Neuronal stem cell (in vitro differentiated cells): Measurements from ENCODE around the gene TMPRSS11F.

Experiments
- DNase-seq: peaks from one replicate; pipeline ENCODE4 v3.0.0-alpha.2; 2013; ENCODE audit warnings: low spot score
- H2AFZ ChIP-seq: one replicate; pipeline ENCODE4 v1.6.1; 2013; ENCODE audit warnings: mild to moderate bottlenecking, low read length, inconsistent platforms
- H2AK5ac ChIP-seq: 2 replicates; pipeline ENCODE4 v1.6.1; 2013; ENCODE audit warnings: low read depth, mild to moderate bottlenecking, inconsistent platforms, low read length, moderate library complexity, mixed read lengths
- H2BK120ac ChIP-seq: 2 replicates; pipeline ENCODE4 v1.6.1; 2013; ENCODE audit warnings: low read depth, mild to moderate bottlenecking, inconsistent platforms, low read length, moderate library complexity, mixed read lengths
- H2BK12ac ChIP-seq: one replicate; pipeline ENCODE4 v1.6.1; 2013; ENCODE audit warnings: low read length, inconsistent platforms
- H2BK15ac ChIP-seq: 2 replicates; pipeline ENCODE4 v1.6.1; 2013; ENCODE audit warnings: mild to moderate bottlenecking, low read length, inconsistent platforms, mixed read lengths
- H2BK5ac ChIP-seq: one replicate; pipeline ENCODE4 v1.6.1; 2013; ENCODE audit warnings: inconsistent platforms, mild to moderate bottlenecking, low read length, moderate library complexity
- H3K14ac ChIP-seq: one replicate; pipeline ENCODE4 v1.6.1; 2013; ENCODE audit warnings: low read length, inconsistent platforms
- H3K18ac ChIP-seq: 2 replicates; pipeline ENCODE4 v1.6.1; 2013; ENCODE audit warnings: low read length, inconsistent platforms
- H3K23ac ChIP-seq: 2 replicates; pipeline ENCODE4 v1.6.1; 2013; ENCODE audit warnings: low read depth, mild to moderate bottlenecking, mixed read lengths, low read length, inconsistent platforms; ENCODE audit not compliant: poor library complexity
- H3K27ac ChIP-seq: replicated peaks from 3 replicates; pipeline ENCODE4 v1.5.1; 2013; ENCODE audit warnings: low read length, inconsistent platforms
- H3K27me3 ChIP-seq, 3 experiments: 2 replicates each; pipeline ENCODE4 v1.6.1; 2013; ENCODE audit warnings: low read length in 3 of 3, mild to moderate bottlenecking in 2 of 3, inconsistent platforms in 1 of 3, low read depth in 1 of 3, mixed read lengths in 1 of 3, moderate library complexity in 1 of 3; ENCODE audit not compliant: control insufficient read depth in 3 of 3, insufficient read depth in 3 of 3
- H3K36me3 ChIP-seq, 2 donors: replicated peaks in 1 of 2; 2 replicates each; pipeline ENCODE4 v1.6.1; 2013; ENCODE audit warnings: low read length in 2 of 2; ENCODE audit not compliant: control insufficient read depth in 2 of 2, insufficient read depth in 2 of 2
- H3K4ac ChIP-seq: 2 replicates; pipeline ENCODE4 v1.6.1; 2013; ENCODE audit warnings: inconsistent platforms, mild to moderate bottlenecking, low read length, moderate library complexity
- H3K4me1 ChIP-seq, 2 donors: 1 replicate in 1 of 2; 2 replicates in 1 of 2; pipeline ENCODE4 v1.6.1; 2013; ENCODE audit warnings: low read length in 2 of 2, low read depth in 1 of 2; ENCODE audit not compliant: control insufficient read depth in 2 of 2, insufficient read depth in 1 of 2
- H3K4me2 ChIP-seq: one replicate; pipeline ENCODE4 v1.6.1; 2013; ENCODE audit warnings: mild to moderate bottlenecking, low read length, inconsistent platforms; ENCODE audit not compliant: insufficient read depth, poor library complexity, severe bottlenecking
- H3K4me3 ChIP-seq, 2 donors: 2 replicates each; pipeline ENCODE4 v1.5.1; 2013; ENCODE audit warnings: low read length in 2 of 2, mild to moderate bottlenecking in 2 of 2, inconsistent platforms in 1 of 2, moderate library complexity in 1 of 2
- H3K79me1 ChIP-seq: one replicate; pipeline ENCODE4 v1.6.1; 2013; ENCODE audit warnings: low read depth, mild to moderate bottlenecking, inconsistent platforms, low read length, moderate library complexity
- H3K9ac ChIP-seq: one replicate; pipeline ENCODE4 v1.6.1; 2013; ENCODE audit warnings: mild to moderate bottlenecking, low read depth, low read length, inconsistent platforms; ENCODE audit not compliant: poor library complexity
- H3K9me3 ChIP-seq, 2 donors: replicated peaks in 1 of 2; 2 replicates each; pipeline versions ENCODE3 to v1.6.1; 2013; ENCODE audit warnings: low read length in 2 of 2, mild to moderate bottlenecking in 2 of 2, inconsistent platforms in 1 of 2, low read depth in 1 of 2, mixed read lengths in 1 of 2, moderate library complexity in 1 of 2; ENCODE audit not compliant: control insufficient read depth in 2 of 2, insufficient read depth in 1 of 2
- H4K8ac ChIP-seq: one replicate; pipeline ENCODE4 v1.6.1; 2013; ENCODE audit warnings: low read depth, mild to moderate bottlenecking, inconsistent platforms, low read length, moderate library complexity
- H4K91ac ChIP-seq: one replicate; pipeline ENCODE4 v1.6.1; 2013; ENCODE audit warnings: low read length, low read depth, mild to moderate bottlenecking, inconsistent platforms; ENCODE audit not compliant: poor library complexity
- WGBS, 2 donors: extraction: QIAGEN DNeasy Blood & Tissue Kit; methylation state at CpG; one replicate each; pipeline ENCODE4 v1.1.7; 2013; ENCODE audit warnings: missing lambda C conversion rate in 2 of 2, mixed read lengths in 1 of 2; ENCODE audit not compliant: insufficient read length in 2 of 2, insufficient replicate concordance in 1 of 2; ENCODE audit errors: extremely low coverage in 2 of 2; 5-methylcytosine and 5-hydroxymethylcytosine counted together

TMPRSS11F gene

DNA sequence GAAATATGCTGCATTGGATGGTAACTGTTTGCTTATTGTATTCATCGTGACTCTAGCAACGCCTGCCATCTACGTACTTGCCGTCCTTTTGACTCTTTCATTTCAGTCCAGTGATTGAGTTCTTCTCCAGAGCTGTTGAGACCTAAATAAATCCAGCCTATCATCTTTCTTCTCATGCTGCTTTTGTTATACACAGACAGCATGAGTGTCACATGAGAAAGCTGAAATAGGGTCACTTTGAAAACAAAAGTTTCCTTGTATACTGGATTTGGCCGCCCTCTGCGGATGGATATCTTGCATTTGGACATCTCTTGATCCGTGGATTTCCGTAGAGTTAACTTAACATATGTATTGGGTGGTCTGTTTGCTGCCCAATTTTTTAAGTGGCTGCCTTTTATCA is 67.2 kb downstream of the TMPRSS11F start:
- Histone ChIP-seq H2AK5ac (no peak overlapping the region), H3K4ac (no peak overlapping the region), H3K18ac (no peak overlapping the region), H2BK12ac (no peak overlapping the region), H3K4me3 (no peak overlapping the region), H2BK120ac (no peak overlapping the region), H3K4me1 (no peaks in the 10 kb centered on the region), H3K36me3 (no peaks in the 10 kb centered on the region), H3K27ac (no peak overlapping the region), H2BK15ac (no peak overlapping the region), H3K14ac (no peak overlapping the region), H3K9me3 (no peaks in the 10 kb centered on the region), H3K4me2 (no peak overlapping the region), H2AFZ (no peak overlapping the region), H4K8ac (no peak overlapping the region), H3K79me1 (no peaks in the 10 kb centered on the region), H4K91ac (peak overlapping the region; percentile 1), H3K23ac (no peak overlapping the region), H3K9ac (no peak overlapping the region), H2BK5ac (no peak overlapping the region), H3K27me3 (no peaks in the 10 kb centered on the region)
- DNase-seq: no peak
- WGBS, 2 donors: no CpG with 5 or more reads among the region's 8 CpGs

- H4K8ac ChIP-seq: no peak overlapping the region
- no peak overlapping the region for H3K4ac ChIP-seq
- no peak overlapping the region for H3K4me3 ChIP-seq
- no peak overlapping the region for H2AFZ ChIP-seq
- no peak overlapping the region for H3K18ac ChIP-seq
- no peak overlapping the region for H3K4me2 ChIP-seq
- no peaks in the 10 kb centered on the region for H3K27me3 ChIP-seq
- H2AK5ac ChIP-seq: no peak overlapping the region
- no peaks in the 10 kb centered on the region for H3K36me3 ChIP-seq
- H3K9ac ChIP-seq: no peak overlapping the region
- no peaks in the 10 kb centered on the region for H3K79me1 ChIP-seq
- H3K14ac ChIP-seq: no peak overlapping the region
- no peak overlapping the region for H3K23ac ChIP-seq
- H3K27ac ChIP-seq: no peak overlapping the region
- no CpG with 5 or more reads among the region's 28 CpGs for WGBS, 2 donors
- H3K9me3 ChIP-seq: no peaks in the 10 kb centered on the region
- H3K4me1 ChIP-seq: no peaks in the 10 kb centered on the region
- no peak overlapping the region for H4K91ac ChIP-seq
- H2BK12ac ChIP-seq: no peak overlapping the region
- no peak for DNase-seq
- H2BK5ac ChIP-seq: no peak overlapping the region
- H2BK120ac ChIP-seq: no peak overlapping the region
- no peak overlapping the region for H2BK15ac ChIP-seq
Measured at GRCh38 chr4:68038272-68038671, 91.4 kb downstream of the TMPRSS11F start.

DNA sequence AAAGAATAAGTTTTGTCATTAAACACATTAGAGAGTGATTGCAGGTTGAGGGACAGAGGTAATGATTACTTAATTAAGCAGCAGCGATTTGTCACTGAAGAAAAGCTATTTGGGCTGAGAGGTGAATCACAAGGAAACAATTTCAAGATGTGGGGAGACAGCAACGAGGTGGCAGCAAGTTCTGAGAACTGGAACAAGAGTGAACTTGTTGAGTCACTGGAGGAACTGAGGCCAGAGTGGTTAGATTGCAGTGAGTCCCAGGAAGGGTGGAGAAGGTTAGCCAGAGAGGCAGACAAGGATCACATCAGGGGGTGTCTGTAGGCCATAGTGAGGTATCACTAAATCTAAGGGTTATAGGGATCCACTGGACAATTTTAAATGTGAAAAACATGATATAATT is 108.5 kb downstream of the TMPRSS11F start:
- H2BK15ac ChIP-seq: no peak overlapping the region
- no peaks in the 10 kb centered on the region for H3K9me3 ChIP-seq
- no peak overlapping the region for H3K4ac ChIP-seq
- H3K36me3 ChIP-seq: no peaks in the 10 kb centered on the region
- H2BK120ac ChIP-seq: no peak overlapping the region
- no peak overlapping the region for H4K91ac ChIP-seq
- no peaks in the 10 kb centered on the region for H3K4me1 ChIP-seq
- H4K8ac ChIP-seq: no peak overlapping the region
- no peak overlapping the region for H2AFZ ChIP-seq
- no peak overlapping the region for H3K4me2 ChIP-seq
- no CpG with 5 or more reads among the region's 2 CpGs for WGBS, 2 donors
- no peak overlapping the region for H2AK5ac ChIP-seq
- no peak overlapping the region for H3K4me3 ChIP-seq
- DNase-seq: no peak
- no peaks in the 10 kb centered on the region for H3K79me1 ChIP-seq
- no peak overlapping the region for H3K14ac ChIP-seq
- no peak overlapping the region for H2BK12ac ChIP-seq
- no peak overlapping the region for H3K23ac ChIP-seq
- H3K27ac ChIP-seq: no peak overlapping the region
- no peak overlapping the region for H2BK5ac ChIP-seq
- peaks cover 0 to 2% (median 0%) of the 10 kb centered on the region in 3 experiments for H3K27me3 ChIP-seq
- no peak overlapping the region for H3K18ac ChIP-seq
- H3K9ac ChIP-seq: no peak overlapping the region

DNA sequence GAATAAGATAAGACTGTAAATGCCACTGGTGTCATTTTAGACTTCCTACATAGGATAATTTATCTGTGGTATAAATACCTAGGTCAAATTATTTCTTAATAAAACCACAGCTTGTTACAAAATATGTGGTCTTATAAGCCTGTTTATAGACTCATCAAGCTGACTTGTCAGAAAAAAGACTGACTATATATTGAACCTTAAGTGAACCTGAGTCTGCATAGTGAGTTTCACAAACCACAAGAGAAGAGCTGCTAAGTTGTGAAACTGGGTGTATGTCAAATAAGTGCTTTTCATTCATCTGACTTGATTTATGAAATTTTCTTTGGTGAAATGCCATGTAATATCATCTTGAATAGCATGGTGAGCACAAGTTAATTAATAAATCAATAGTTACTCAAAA is 118.0 kb downstream of the TMPRSS11F start:
- Histone ChIP-seq H3K14ac (no peak overlapping the region), H2BK120ac (no peak overlapping the region), H4K91ac (no peak overlapping the region), H3K4me3 (no peak overlapping the region), H3K27ac (no peak overlapping the region), H3K18ac (no peak overlapping the region), H2BK5ac (no peak overlapping the region), H3K4me2 (no peak overlapping the region), H2BK12ac (no peak overlapping the region), H2AK5ac (no peak overlapping the region), H4K8ac (no peak overlapping the region), H3K23ac (no peak overlapping the region), H2AFZ (no peak overlapping the region), H3K9me3 (no peaks in the 10 kb centered on the region), H3K27me3 (peaks cover 0 to 4% (median 0%) of the 10 kb centered on the region in 3 experiments), H3K4ac (no peak overlapping the region), H3K36me3 (no peaks in the 10 kb centered on the region), H3K79me1 (no peaks in the 10 kb centered on the region), H3K4me1 (no peaks in the 10 kb centered on the region), H2BK15ac (no peak overlapping the region), H3K9ac (no peak overlapping the region)
- DNase-seq: no peak
